SU-DHL-6 (cell line): ENCODE measurements around the gene CHN1.

Experiments
- H2AFZ ChIP-seq: fragments of 200-600 bp; sonication (generic); 2 replicates; pipeline ENCODE4 v1.6.1; 2014; ENCODE audit warnings: low read depth, mild to moderate bottlenecking, moderate library complexity, mixed read lengths, antibody characterized with exemption, low read length; ENCODE audit not compliant: severe bottlenecking
- H3F3A ChIP-seq: fragments of 200-600 bp; shearing (Covaris generic); 2 replicates; pipeline ENCODE4 v1.6.0; 2016; ENCODE audit warnings: antibody characterized with exemption, mild to moderate bottlenecking; ENCODE audit not compliant: insufficient read depth
- H3K27ac ChIP-seq: fragments of 200-600 bp; sonication (generic); 2 replicates; pipeline ENCODE4 v1.5.1; 2016; ENCODE audit warnings: low read depth, mild to moderate bottlenecking, low read length, moderate library complexity, mixed read lengths
- H3K27me3 ChIP-seq: fragments of 200-600 bp; sonication (generic), shearing (Covaris generic); 2 replicates; pipeline ENCODE4 v1.6.0; 2014; ENCODE audit warnings: mild to moderate bottlenecking, low read length
- H3K36me3 ChIP-seq: fragments of 200-600 bp; sonication (generic); 2 replicates; pipeline ENCODE4 v1.6.1; 2014; ENCODE audit warnings: mild to moderate bottlenecking, low read length, mixed read lengths
- H3K4me2 ChIP-seq: fragments of 300-600, 200-600 bp; shearing (Covaris generic), sonication (generic); 2 replicates; pipeline ENCODE4 v1.6.0; 2014; ENCODE audit warnings: low read length, low read depth, mild to moderate bottlenecking; ENCODE audit not compliant: poor library complexity, severe bottlenecking
- H3K4me3 ChIP-seq: fragments of 200-600 bp; sonication (generic); 2 replicates; pipeline ENCODE4 v1.5.1; 2014; ENCODE audit warnings: antibody characterized with exemption, low read length, mild to moderate bottlenecking, mixed read lengths; ENCODE audit not compliant: insufficient read depth, poor library complexity, severe bottlenecking
- H3K79me2 ChIP-seq: fragments of 200-600 bp; sonication (generic); 2 replicates; pipeline ENCODE4 v1.6.1; 2014; ENCODE audit warnings: mild to moderate bottlenecking, low read length, moderate library complexity; ENCODE audit not compliant: insufficient read depth
- H3K9ac ChIP-seq: fragments of 200-600 bp; sonication (generic); 2 replicates; pipeline ENCODE4 v1.7.0; 2014; ENCODE audit warnings: mild to moderate bottlenecking, low read length
- H3K9me2 ChIP-seq: fragments of 200-600 bp; sonication (generic); replicated peaks from 2 replicates; pipeline ENCODE4 v1.6.1; 2014; ENCODE audit warnings: low read length; ENCODE audit not compliant: insufficient read depth
- H3K9me3 ChIP-seq: fragments of 200-600 bp; sonication (generic); 2 replicates; pipeline ENCODE4 v1.6.1; 2014; ENCODE audit warnings: low read length, mixed read lengths; ENCODE audit not compliant: insufficient read depth
- H4K20me1 ChIP-seq: fragments of 200-600 bp; sonication (generic); 2 replicates; pipeline ENCODE4 v1.6.1; 2014; ENCODE audit warnings: low read depth, mild to moderate bottlenecking, antibody characterized with exemption, low read length, moderate library complexity, mixed read lengths
- CTCF ChIP-seq: fragments of 200-600 bp; sonication (generic); IDR thresholded peaks from one replicate; pipeline ENCODE4 v1.5.1; 2017; ENCODE audit warnings: antibody characterized with exemption, mild to moderate bottlenecking, low read length, moderate library complexity; ENCODE audit not compliant: insufficient read depth, poor library complexity, severe bottlenecking
- EZH2phosphoT487 ChIP-seq: fragments of 200-600 bp; sonication (generic), shearing (Covaris generic); conservative IDR thresholded peaks from 2 replicates; pipeline ENCODE4 v1.6.1; 2018; ENCODE audit warnings: mild to moderate bottlenecking, antibody characterized with exemption, low read length, moderate library complexity, mixed read lengths

The CHN1 gene

GRCh38 chr2:174924061-174924693 is 81.0 kb downstream of the CHN1 start:
- Histone ChIP-seq H2AFZ (no peak overlapping the region), H4K20me1 (no peaks in the 10 kb centered on the region), H3K9ac (no peak overlapping the region), H3K9me2 (no peaks in the 10 kb centered on the region), H3F3A (no peaks in the 10 kb centered on the region), H3K79me2 (no peaks in the 10 kb centered on the region), H3K27ac (no peak overlapping the region), H3K9me3 (no peaks in the 10 kb centered on the region), H3K27me3 (no peaks in the 10 kb centered on the region), H3K36me3 (no peaks in the 10 kb centered on the region), H3K4me3 (no peak overlapping the region), H3K4me2 (no peak overlapping the region)
- TF ChIP-seq CTCF (no peak), EZH2phosphoT487 (no peak)

GRCh38 chr2:174919947-174920595 is 85.1 kb downstream of the CHN1 start:
- Histone ChIP-seq H2AFZ (no peak overlapping the region), H4K20me1 (no peaks in the 10 kb centered on the region), H3K79me2 (no peaks in the 10 kb centered on the region), H3K4me2 (no peak overlapping the region), H3K9me2 (no peaks in the 10 kb centered on the region), H3K4me3 (no peak overlapping the region), H3F3A (no peaks in the 10 kb centered on the region), H3K27ac (no peak overlapping the region), H3K9ac (no peak overlapping the region), H3K36me3 (no peaks in the 10 kb centered on the region), H3K27me3 (no peaks in the 10 kb centered on the region), H3K9me3 (no peaks in the 10 kb centered on the region)
- TF ChIP-seq EZH2phosphoT487 (no peak), CTCF (no peak)

DNA sequence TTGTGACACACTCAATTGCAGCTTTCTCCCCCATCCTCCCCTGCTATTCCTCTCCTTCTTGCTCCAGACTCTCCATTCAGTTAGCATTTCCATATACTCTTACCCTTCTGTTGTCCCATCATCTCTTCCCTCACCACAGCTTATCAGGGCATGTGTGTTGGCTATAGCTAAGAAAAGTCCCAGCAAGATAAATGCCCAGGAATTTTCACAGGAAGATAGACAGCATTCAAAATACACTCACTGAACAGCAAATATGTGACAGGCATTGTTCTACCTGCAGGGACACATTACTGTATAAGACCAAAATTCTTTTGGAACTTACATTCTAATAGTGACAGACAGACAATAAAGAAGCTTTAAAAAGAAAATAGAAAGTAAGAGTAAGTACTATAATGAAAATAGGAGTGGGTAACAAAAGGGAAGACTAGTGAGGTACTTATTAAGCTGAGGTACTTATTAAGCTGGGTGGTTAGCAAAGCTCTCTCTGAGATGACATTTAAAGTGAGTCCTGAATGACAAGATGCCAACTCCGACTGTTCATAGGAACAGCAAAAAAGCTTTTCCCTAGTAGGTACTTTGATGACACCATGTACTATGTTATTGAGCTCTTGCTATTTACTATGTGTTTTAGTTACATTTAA is 86.2 kb downstream of the CHN1 start:
- no peaks in the 10 kb centered on the region for H3K79me2 ChIP-seq
- H3K9ac ChIP-seq, result no peak overlapping the region
- H3K9me3 ChIP-seq, result no peaks in the 10 kb centered on the region
- no peak for TF ChIP-seq CTCF
- no peak for TF ChIP-seq EZH2phosphoT487
- no peak overlapping the region for H3K27ac ChIP-seq
- no peaks in the 10 kb centered on the region for H3K36me3 ChIP-seq
- H4K20me1 ChIP-seq, result no peaks in the 10 kb centered on the region
- H3K4me2 ChIP-seq, result no peak overlapping the region
- H3F3A ChIP-seq, result no peaks in the 10 kb centered on the region
- H3K4me3 ChIP-seq, result no peak overlapping the region
- no peaks in the 10 kb centered on the region for H3K27me3 ChIP-seq
- no peak overlapping the region for H2AFZ ChIP-seq
- H3K9me2 ChIP-seq, result no peaks in the 10 kb centered on the region
